Calu3 (cell line): Measurements from ENCODE around the gene BRSK2. TPM values are rescaled to one million over a fixed set of nuclear protein-coding genes. Genes with fewer than 3 reads are reported as not detected.

Experiments used
- BruUV-seq: library from RNA; stranded (reverse); fragments of 400-500 nt; replicated peaks from 2 replicates; lab custom pipeline; 2021; lab: Mats Ljungman, UMichigan
- CTCF ChIA-PET: fragments of 300-600 bp; sonication (Branson Sonifier 250); formaldehyde crosslinking; loops from one replicate; lab custom pipeline; 2022; ENCODE audit warnings: antibody characterized with exemption; lab: Charles Lee
- DNase-seq: peaks from one replicate; pipeline ENCODE4 v3.0.0; 2022
- H3K27ac Mint-ChIP-seq: one replicate; pipeline ENCODE4 v1.8.0; 2022; ENCODE audit warnings: mixed read lengths; ENCODE audit not compliant: unreplicated experiment
- H3K27me3 Mint-ChIP-seq: one replicate; pipeline ENCODE4 v1.8.0; 2022; ENCODE audit warnings: mixed read lengths; ENCODE audit not compliant: unreplicated experiment
- H3K36me3 Mint-ChIP-seq: one replicate; pipeline ENCODE4 v1.8.0; 2022; ENCODE audit warnings: mild to moderate bottlenecking, moderate library complexity, mixed read lengths; ENCODE audit not compliant: insufficient read depth, unreplicated experiment
- H3K4me1 Mint-ChIP-seq: one replicate; pipeline ENCODE4 v1.8.0; 2022; ENCODE audit warnings: mild to moderate bottlenecking, low read depth, mixed read lengths; ENCODE audit not compliant: unreplicated experiment
- H3K4me3 Mint-ChIP-seq: one replicate; pipeline ENCODE4 v1.8.0; 2022; ENCODE audit warnings: mild to moderate bottlenecking, low read depth, moderate library complexity, mixed read lengths; ENCODE audit not compliant: unreplicated experiment
- H3K9me3 Mint-ChIP-seq: one replicate; pipeline ENCODE4 v1.8.0; 2022; ENCODE audit warnings: low read depth, mixed read lengths; ENCODE audit not compliant: unreplicated experiment
- CTCF ChIP-seq: fragments of 200-600 bp; IDR thresholded peaks from one replicate; pipeline ENCODE4 v1.8.0; 2022; ENCODE audit warnings: antibody characterized with exemption; ENCODE audit not compliant: unreplicated experiment
- intact Hi-C: fragments of 100-400 bp; cut with micrococcal nuclease; formaldehyde crosslinking; loops from one replicate; pipeline ENCODE4 v1.10.0; 2022; ENCODE audit not compliant: unreplicated experiment
- total RNA-seq: library from RNA; stranded (reverse); gene quantifications from 2 replicates; pipeline ENCODE4 v1.2.3, GENCODE V29; 2022

Gene BRSK2
- total RNA-seq, 1 experiment from 2014 or later: 2.6 TPM

DNA sequence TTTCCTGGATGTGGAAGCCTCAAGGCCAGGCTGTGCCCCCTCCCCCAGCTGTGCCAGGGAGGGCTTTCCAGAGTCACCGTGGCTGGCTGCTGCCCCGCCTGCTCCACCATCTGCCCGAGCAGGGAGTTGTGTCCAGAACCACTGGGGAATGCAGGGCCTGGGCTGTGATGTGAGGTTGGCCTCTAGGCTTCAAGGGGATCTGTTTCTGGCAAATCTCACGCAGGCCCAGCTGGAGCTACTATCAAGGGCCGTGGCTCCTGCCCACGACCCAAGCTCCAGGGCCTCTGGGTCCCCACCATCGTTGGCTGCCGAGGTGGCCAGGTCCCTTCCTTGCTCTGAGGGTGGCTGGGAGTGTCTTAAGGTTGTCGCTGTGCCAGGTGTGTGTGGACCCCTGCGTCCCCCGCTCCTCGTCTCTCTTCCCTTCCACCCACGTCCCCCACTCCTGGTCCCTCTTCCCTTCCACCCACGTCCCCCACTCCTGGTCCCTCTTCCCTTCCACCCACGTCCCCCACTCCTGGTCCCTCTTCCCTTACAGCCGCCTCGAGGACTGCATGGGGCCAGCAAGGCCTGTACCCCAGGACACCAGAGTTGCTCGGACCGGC, 6.1 kb downstream of the BRSK2 start:
- no peak for TF ChIP-seq CTCF
- CTCF ChIA-PET: interaction anchor here (0.6 kb wide), 1 partner anchor 74 kb away, joined by 4 read pairs; no protein-coding TSS in a partner anchor
- no peak overlapping the region for H3K4me3 Mint-ChIP-seq

GRCh38 chr11:1396375-1396841, 6.7 kb downstream of the BRSK2 start:
- H3K9me3 Mint-ChIP-seq: no peaks in the 10 kb centered on the region

More for the DNA sequence above, 6.1 kb downstream of the BRSK2 start:
- no TSS peak for BruUV-seq
- H3K27ac Mint-ChIP-seq: no peak overlapping the region
- DNase-seq: no peak
- no peaks in the 10 kb centered on the region for H3K36me3 Mint-ChIP-seq
- no peaks in the 10 kb centered on the region for H3K9me3 Mint-ChIP-seq
- H3K27me3 Mint-ChIP-seq: peaks cover 44% of the 10 kb centered on the region
- intact Hi-C loops: no loop called here
- H3K4me1 Mint-ChIP-seq: no peaks in the 10 kb centered on the region

GRCh38 chr11:1397146-1397861, 7.6 kb downstream of the BRSK2 start:
- no TSS peak for BruUV-seq
- H3K4me3 Mint-ChIP-seq: no peak overlapping the region
- no peak overlapping the region for H3K27ac Mint-ChIP-seq
- intact Hi-C loops: no loop called here
- peaks cover 44% of the 10 kb centered on the region for H3K27me3 Mint-ChIP-seq
- no peaks in the 10 kb centered on the region for H3K4me1 Mint-ChIP-seq
- H3K36me3 Mint-ChIP-seq: no peaks in the 10 kb centered on the region
- TF ChIP-seq CTCF: no peak
- H3K9me3 Mint-ChIP-seq: no peaks in the 10 kb centered on the region
- no peak for DNase-seq
- CTCF ChIA-PET: no interaction called here

More at GRCh38 chr11:1396375-1396841, 6.7 kb downstream of the BRSK2 start:
- Mint-ChIP-seq H3K4me1 (no peaks in the 10 kb centered on the region), H3K27me3 (peaks cover 44% of the 10 kb centered on the region), H3K27ac (no peak overlapping the region), H3K4me3 (no peak overlapping the region), H3K36me3 (no peaks in the 10 kb centered on the region)
- BruUV-seq: no TSS peak
- intact Hi-C loops: no loop called here
- no peak for TF ChIP-seq CTCF
- CTCF ChIA-PET: interaction anchor here (0.6 kb wide), 1 partner anchor 74 kb away, joined by 4 read pairs; no protein-coding TSS in a partner anchor
- no peak for DNase-seq

- intact Hi-C loops: no loop called here
- Mint-ChIP-seq H3K27ac (no peak overlapping the region), H3K27me3 (peaks cover 37% of the 10 kb centered on the region), H3K9me3 (no peaks in the 10 kb centered on the region), H3K4me3 (no peak overlapping the region), H3K36me3 (no peaks in the 10 kb centered on the region), H3K4me1 (no peaks in the 10 kb centered on the region)
- TF ChIP-seq CTCF: no peak
- CTCF ChIA-PET: no interaction called here
- no peak for DNase-seq
- BruUV-seq: no TSS peak
These were observed 8.3 kb downstream of the BRSK2 start for GRCh38 chr11:1397862-1398527.
